Measurements from ENCODE around the gene SCAPER.

The SCAPER gene

GRCh38 chr15:76674883-76675282 is 230.3 kb downstream of the SCAPER start:
- Histone ChIP-seq H3K27ac (replicated peaks) (no peak overlapping the region), H3K4me3 (replicated peaks; ENCODE audit: insufficient read depth, low read length) (no peak overlapping the region), H3K27me3 (ENCODE audit: insufficient read depth, poor library complexity, severe bottlenecking) (no peaks in the 10 kb centered on the region)
- DNase-seq (ENCODE audit: low read depth in 1 of 2, low spot score in 1 of 2), result no peak
- TF ChIP-seq POLR2AphosphoS5 (IDR thresholded peaks at IDR 0.05; ENCODE audit: low read depth) (no peak), GABPA (IDR thresholded peaks at IDR 0.05; ENCODE audit: low read depth) (no peak), REST (IDR thresholded peaks at IDR 0.05; ENCODE audit: insufficient replicate concordance, low read depth) (no peak), SPI1 (IDR thresholded peaks at IDR 0.05; ENCODE audit: borderline replicate concordance, low read depth) (no peak), CTCF (IDR thresholded peaks at IDR 0.05; ENCODE audit: insufficient read depth, low read length) (no peak)

GRCh38 chr15:76669521-76670207 is 235.5 kb downstream of the SCAPER start:
- Histone ChIP-seq H3K27ac (replicated peaks) (no peak overlapping the region), H3K27me3 (ENCODE audit: insufficient read depth, poor library complexity, severe bottlenecking) (no peaks in the 10 kb centered on the region), H3K4me3 (replicated peaks; ENCODE audit: insufficient read depth, low read length) (no peak overlapping the region)
- TF ChIP-seq SPI1 (IDR thresholded peaks at IDR 0.05; ENCODE audit: borderline replicate concordance, low read depth) (no peak), POLR2AphosphoS5 (IDR thresholded peaks at IDR 0.05; ENCODE audit: low read depth) (no peak), CTCF (IDR thresholded peaks at IDR 0.05; ENCODE audit: insufficient read depth, low read length) (no peak), GABPA (IDR thresholded peaks at IDR 0.05; ENCODE audit: low read depth) (no peak), REST (IDR thresholded peaks at IDR 0.05; ENCODE audit: insufficient replicate concordance, low read depth) (no peak)
- DNase-seq (ENCODE audit: low read depth in 1 of 2, low spot score in 1 of 2), result no peak

- TF ChIP-seq GABPA (IDR thresholded peaks at IDR 0.05; ENCODE audit: low read depth) (no peak), SPI1 (IDR thresholded peaks at IDR 0.05; ENCODE audit: borderline replicate concordance, low read depth) (no peak), POLR2AphosphoS5 (IDR thresholded peaks at IDR 0.05; ENCODE audit: low read depth) (no peak), REST (IDR thresholded peaks at IDR 0.05; ENCODE audit: insufficient replicate concordance, low read depth) (no peak), CTCF (IDR thresholded peaks at IDR 0.05; ENCODE audit: insufficient read depth, low read length) (no peak)
- DNase-seq (ENCODE audit: low read depth in 1 of 2, low spot score in 1 of 2), result no peak
- Histone ChIP-seq H3K27me3 (ENCODE audit: insufficient read depth, poor library complexity, severe bottlenecking) (no peaks in the 10 kb centered on the region), H3K27ac (replicated peaks) (no peak overlapping the region), H3K4me3 (replicated peaks; ENCODE audit: insufficient read depth, low read length) (no peak overlapping the region)
These were observed 236.2 kb downstream of the SCAPER start for GRCh38 chr15:76668900-76669299.

Measured in HL-60 (cell line).